Stimulated activated CD4-positive, alpha-beta T cell treated with anti-CD3 and anti-CD28 coated beads, Interleukin-15, amount 100 ng/mL, for 48 hours (primary cell): ENCODE results near the gene HNRNPA2B1.

Experiments
- DNase-seq, 2 donors: peaks; one replicate each; pipeline ENCODE4 v3.0.0-alpha.2; 2020; ENCODE audit warnings: low read depth in 2 of 2

Gene HNRNPA2B1

GRCh38 chr7:26200444-26201246, at the start of gene HNRNPA2B1:
TSS of gene HNRNPA2B1 (minus strand) at chr7:26200746. CDS start at chr7:26200577, 169 bp downstream.
- DNase-seq: peak; percentile 92 to 94

DNA sequence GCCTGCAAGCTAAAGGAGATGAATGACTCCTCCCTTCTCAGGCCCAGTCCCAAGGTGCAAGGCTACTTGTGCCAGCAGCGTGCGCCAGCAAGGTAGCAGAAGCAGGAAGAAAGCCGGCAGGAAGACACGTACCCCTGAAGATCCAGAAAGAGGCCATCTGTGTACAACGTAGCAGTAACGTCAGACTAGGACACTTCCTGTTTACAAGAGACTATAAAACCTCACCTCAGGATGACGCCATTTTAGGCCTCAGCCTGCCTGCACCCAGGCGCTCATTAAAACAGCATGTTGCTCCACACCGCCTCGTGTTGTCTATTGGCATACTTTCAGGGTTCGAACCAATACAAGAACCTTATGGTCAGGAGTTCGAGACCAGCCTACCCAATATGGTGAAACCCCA, 49.7 kb upstream of the HNRNPA2B1 start:
- DNase-seq: no peak

GRCh38 chr7:26245150-26245549, 44.6 kb upstream of the HNRNPA2B1 start:
- DNase-seq: no peak

GRCh38 chr7:26238032-26238431, 37.5 kb upstream of the HNRNPA2B1 start:
- DNase-seq: no peak

- DNase-seq: no peak
These were observed 36.7 kb upstream of the HNRNPA2B1 start for GRCh38 chr7:26237035-26237807.

DNA sequence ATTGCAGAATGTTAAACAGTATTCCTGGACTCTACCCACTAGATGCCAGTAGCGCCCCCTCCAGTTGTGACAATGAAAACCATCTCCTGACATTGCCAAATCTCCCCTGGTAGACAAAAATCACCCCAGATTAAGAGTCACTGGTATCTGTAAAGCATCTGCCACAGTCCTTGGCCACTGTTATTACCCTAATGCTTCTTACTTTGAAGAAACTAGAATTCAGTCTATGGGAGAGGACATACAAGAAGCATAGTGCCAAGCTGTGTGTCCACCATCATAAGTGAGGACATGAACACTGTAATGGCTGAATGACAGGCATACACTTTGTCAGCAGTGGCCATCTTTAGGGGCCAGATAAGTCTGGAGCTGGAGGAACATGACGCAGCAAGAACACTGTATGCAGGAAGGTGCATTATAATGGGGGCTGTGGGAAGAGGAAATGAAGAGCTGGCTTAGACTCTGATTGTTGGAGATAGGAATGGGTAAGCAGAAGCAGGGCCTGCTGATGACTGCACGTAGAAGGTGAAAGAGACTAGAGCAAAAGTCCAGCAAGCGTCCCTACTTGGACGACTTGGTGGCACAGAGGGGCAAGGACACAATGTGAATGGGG, 33.5 kb upstream of the HNRNPA2B1 start:
- no peak for DNase-seq

DNA sequence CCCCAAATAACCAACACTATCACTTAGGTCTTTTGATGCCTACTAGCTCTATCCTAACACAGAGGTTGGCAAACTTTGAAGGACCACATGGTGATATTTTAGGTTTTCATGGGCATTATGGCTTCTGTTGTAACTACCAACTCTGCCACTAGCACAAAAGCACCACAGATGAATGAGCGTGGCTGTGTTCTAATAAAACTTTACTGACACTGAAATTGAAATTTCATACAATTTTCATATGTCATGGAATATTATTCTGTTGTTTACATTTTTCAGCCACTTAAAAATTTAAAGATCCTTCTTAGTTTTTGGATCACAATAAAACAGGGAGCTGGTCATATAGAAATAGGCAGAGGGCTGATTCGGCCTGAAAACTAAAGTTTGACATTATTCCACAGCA, 27.4 kb upstream of the HNRNPA2B1 start:
- DNase-seq: no peak

DNA sequence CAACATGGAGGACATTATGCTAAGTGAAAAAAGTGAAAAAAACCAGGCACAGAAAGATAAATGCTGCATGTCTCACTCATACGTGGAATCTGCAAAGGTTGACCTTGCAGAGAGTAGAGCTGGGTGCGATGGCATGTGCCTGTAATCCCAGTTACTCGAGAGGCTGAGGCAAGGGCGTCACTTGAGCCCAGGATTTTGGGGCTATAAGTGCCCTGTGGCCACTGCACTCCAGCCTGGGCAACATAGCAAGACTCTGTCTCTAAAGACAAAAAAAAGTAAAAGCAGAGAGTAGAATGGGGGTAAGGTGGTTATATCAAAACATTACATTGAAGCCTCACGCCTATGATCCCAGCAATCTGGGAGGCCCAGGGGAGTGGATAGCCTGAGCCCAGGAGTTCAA, 23.8 kb upstream of the HNRNPA2B1 start:
- no peak for DNase-seq

- no peak for DNase-seq
These were observed 15.5 kb upstream of the HNRNPA2B1 start for GRCh38 chr7:26216049-26216448.

GRCh38 chr7:26213807-26214515, 13.4 kb upstream of the HNRNPA2B1 start:
- DNase-seq: no peak

- DNase-seq: no peak
These were observed 12.6 kb upstream of the HNRNPA2B1 start for GRCh38 chr7:26212921-26213718.

- DNase-seq: no peak
These were observed 7.5 kb upstream of the HNRNPA2B1 start for GRCh38 chr7:26208040-26208439.

DNA sequence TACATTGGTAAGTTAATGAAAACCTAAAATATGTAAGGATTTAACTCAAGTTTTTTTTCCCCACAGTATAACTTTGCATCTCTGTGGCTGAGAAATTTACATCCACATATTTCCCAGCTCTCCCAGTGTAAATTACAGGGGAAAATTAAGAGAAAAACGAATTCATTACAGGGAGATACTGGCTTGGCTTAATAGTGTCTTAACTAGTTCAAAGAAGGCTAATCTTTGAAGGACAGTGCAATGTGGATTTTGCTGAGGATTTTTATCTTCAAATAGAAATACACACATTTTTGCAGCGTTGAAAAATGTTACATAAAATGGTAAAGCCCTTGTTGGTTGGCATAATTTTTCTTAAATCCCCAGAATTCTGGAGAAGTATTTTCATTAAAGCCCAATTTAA, 2.5 kb upstream of the HNRNPA2B1 start:
- no peak for DNase-seq

DNA sequence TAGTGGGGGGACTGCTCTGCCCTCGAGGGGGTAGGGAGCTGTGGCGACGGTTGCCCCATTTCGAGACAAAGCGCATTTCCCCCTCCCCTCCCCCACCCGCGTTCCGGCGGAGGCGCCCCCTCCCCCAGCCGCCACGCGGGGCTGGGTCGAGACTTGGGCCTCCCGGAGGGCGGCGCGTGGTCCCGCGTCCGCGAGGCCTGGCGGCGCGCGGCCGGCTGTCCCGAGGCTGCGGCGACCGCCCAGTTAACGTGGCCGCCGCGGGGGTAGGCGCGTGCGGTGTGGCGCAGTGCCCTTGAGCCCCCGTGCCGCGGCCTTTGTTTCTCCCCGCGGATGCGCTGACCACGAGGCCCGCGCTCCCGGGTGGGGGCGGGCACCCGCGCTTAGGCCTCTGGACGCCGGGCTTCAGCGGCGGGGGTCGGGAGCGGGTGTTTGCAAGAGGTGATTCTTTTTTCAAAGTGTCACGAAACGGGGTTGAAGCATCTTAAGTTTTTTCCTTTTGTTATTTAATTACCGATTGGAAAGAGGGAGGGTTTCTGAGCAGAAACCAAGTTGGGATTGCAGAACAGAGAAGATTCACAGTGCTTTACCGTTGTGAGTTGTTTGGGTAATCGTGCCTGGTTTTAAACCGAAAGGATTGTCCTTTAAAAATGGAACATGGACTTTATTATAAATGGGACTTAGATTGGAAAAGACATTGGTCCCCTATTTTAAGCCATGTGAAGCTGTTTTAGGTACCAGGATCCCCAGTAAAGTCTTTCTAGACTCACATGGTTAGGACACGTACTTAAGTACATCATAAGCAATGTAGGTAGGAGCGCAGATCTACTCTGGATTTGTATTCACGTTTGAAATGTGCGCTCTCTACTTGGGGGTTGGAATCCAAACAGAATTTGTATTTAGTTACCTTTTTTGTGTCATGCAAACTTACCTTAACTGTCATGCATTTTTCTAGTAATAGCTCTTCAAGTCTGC, 1.8 kb upstream of the HNRNPA2B1 start:
- peak in 1 of 2 donors; percentile 43 for DNase-seq

DNA sequence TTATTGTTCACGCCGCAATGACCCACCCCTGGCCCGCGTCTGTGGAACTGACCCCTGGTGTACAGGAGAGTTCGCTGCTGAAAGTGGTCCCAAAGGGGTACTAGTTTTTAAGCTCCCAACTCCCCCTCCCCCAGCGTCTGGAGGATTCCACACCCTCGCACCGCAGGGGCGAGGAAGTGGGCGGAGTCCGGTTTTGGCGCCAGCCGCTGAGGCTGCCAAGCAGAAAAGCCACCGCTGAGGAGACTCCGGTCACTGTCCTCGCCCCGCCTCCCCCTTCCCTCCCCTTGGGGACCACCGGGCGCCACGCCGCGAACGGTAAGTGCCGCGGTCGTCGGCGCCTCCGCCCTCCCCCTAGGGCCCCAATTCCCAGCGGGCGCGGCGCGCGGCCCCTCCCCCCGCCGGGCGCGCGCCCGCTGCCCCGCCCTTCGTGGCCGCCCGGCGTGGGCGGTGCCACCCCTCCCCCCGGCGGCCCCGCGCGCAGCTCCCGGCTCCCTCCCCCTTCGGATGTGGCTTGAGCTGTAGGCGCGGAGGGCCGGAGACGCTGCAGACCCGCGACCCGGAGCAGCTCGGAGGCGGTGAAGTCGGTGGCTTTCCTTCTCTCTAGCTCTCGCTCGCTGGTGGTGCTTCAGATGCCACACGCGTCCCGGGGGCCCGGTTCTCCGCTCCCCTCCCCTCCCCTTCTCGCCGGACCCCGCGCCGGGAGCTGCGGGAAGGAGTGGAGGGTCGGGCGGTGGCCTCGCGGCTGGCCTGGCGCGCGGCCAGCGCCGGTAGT, 887 bp upstream of the HNRNPA2B1 start, which contains the start of gene CBX3:
CBX3 (plus strand) TSS at position 499 of the 772 bp plus-strand sequence. CDS start 1,254 bp downstream, outside the sequence.
- DNase-seq: peak; percentile 87 to 90

DNA sequence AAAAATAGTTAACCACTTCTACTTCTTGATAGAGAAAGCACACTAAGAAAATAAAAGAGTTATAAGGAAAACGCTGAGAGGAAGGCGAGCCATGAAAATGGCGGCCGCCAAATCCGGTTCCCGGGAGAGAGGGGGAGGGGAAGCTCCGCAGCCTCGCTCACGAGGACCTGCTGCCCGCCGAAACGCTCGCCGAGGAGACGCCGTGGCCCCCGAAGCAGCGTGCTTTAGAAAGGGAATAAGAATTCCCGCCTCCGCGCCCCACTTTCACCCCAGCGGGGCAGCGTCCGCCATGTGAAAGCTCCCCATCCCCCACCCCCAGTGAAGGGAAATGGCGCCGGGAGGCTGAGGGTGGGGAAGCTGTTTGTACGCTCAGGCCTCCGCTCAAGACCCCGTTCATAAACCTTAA, 505 bp downstream of the HNRNPA2B1 start:
- peak; percentile 66 to 71 for DNase-seq

DNA sequence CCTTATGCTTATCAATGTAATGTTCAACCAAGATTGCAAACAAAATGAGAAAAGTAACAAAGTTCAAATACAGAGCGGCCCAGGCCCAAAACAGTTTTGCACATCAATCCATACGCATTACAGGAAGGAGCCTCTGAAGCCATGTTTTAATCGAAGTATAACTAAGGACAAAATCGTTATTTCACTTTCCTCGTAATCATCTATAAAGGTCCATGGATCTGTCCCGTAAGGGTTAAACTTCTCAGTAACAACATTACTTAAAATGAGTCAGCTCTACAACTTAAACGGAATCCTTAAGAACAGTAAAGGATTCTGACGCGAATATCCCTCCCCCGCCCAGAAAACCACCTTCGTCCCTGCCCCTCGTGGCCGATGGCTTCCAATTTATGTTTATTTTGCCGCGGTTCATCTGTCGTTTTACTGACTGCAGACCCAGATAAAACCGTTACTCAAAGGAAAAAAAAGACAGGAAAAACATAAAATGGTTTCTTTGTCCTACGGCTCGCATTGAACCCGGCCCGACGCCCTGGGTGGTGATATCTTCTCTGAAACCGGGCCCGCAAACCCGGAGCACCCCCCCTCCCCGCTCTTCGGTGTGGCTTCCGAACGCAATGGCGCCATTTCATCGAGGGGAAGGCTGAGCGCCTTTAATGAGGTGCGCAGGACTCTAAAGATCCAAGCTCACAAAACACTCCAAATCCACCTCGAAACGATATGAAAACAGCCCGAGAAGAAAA, 1.1 kb downstream of the HNRNPA2B1 start:
- DNase-seq: peak in 1 of 2 donors; percentile 48

GRCh38 chr7:26198781-26199169, 1.8 kb downstream of the HNRNPA2B1 start:
- no peak for DNase-seq
